ENCODE results near the gene MCF2L.

DNA sequence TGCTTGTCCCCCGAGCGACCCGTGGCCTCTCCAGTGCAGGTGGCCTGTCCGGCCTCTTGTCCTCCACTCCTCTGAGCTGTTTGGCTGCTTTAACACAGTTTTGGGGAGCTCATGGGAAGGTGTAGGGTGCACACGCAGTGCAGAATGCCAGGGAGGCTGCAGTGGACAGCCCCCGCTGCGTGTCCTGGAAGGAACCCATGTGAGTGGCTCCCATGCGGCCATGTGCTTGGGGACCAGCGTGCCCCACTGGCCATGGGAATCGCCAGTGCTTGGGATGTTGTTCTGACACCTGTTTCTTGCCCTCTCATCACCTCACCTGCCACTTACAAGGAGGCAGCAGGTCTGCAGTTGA, 114.0 kb downstream of the MCF2L start:
- TF ChIP-seq, protein P1, sequence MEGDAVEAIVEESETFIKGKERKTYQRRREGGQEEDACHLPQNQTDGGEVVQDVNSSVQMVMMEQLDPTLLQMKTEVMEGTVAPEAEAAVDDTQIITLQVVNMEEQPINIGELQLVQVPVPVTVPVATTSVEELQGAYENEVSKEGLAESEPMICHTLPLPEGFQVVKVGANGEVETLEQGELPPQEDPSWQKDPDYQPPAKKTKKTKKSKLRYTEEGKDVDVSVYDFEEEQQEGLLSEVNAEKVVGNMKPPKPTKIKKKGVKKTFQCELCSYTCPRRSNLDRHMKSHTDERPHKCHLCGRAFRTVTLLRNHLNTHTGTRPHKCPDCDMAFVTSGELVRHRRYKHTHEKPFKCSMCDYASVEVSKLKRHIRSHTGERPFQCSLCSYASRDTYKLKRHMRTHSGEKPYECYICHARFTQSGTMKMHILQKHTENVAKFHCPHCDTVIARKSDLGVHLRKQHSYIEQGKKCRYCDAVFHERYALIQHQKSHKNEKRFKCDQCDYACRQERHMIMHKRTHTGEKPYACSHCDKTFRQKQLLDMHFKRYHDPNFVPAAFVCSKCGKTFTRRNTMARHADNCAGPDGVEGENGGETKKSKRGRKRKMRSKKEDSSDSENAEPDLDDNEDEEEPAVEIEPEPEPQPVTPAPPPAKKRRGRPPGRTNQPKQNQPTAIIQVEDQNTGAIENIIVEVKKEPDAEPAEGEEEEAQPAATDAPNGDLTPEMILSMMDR (conservative IDR thresholded peaks at IDR 0.05; ENCODE audit: low read depth, low read length) = no peak
- TF ChIP-seq EZH2phosphoT487 (IDR thresholded peaks at IDR 0.05; ENCODE audit: borderline replicate concordance, low read length) (no peak), EZH2 (IDR thresholded peaks at IDR 0.05; ENCODE audit: low read length, unreplicated experiment) (no peak)
